TTC549 (cell line): ENCODE data around the gene HSPH1.

Source experiments
- FAIRE-seq: peaks from 2 replicates; lab custom pipeline; 2012; peaks lifted over from hg19 to GRCh38; lab: Jason Lieb, UNC

The HSPH1 gene

DNA sequence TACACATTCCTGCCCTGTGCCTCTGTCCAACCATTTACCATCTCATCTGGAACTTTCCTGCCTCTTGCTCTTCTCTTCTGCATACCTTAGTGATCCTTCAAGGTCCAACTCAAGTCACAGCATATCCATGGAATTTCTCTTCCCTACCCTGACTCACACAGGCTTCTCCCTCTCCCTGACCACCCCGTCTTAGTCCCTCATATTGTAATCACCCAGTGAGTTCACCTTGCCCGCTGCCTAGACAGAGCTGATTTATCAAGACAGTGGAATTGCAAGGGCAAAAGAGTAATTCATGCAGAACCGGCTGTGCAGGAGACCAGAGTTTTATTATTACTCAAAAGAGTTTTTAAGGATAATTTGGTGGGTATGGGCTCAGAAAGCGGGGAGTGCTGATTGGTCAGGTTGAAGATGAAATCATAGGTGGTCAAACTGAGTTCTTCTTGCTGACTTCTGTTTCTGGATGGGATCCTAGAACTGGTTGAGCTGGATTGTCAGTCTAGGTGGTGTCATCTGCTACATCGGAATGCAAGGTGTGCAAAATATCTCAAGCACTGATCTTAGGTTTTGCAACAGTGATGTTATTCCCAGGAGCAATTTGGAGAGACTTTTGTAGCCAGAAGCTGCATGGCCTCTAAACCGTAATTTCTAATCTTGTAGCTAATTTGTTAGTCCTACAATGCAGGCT, 67.2 kb downstream of the HSPH1 start:
- FAIRE-seq, result no peak

DNA sequence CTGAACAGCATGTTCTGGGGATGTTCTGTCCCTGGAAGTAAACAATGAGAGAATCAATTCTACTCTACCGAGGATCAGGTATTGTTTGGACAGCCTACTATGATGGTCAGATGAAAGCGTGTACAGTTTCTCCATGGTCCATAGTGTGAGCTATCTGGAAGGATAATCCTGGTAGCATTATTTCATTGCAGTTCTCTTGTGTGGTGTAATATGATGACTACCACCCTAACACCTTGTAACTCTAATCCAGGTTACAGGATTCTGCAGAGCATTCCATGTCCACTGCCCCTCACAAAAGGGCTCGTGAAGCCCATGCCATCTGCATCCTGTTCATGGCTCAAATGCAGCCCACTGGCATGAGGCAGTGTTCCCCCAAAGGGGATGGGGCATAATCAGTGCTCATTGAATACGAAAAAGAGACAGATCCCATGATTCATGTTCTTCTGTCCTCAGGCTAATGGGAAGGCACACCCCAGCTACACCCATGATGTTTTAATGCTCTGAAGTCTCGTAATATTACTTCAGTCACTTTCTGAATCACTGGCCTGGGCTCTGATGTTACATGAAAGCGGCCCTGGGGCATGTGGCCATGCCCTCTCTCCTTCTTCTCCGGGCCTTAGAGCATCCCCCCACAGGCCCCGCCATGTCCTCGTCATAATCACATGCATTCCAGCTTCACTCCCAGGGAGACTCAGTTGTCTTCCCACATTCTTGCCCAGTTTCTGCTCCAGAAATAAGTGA, 68.4 kb downstream of the HSPH1 start:
- no peak for FAIRE-seq

DNA sequence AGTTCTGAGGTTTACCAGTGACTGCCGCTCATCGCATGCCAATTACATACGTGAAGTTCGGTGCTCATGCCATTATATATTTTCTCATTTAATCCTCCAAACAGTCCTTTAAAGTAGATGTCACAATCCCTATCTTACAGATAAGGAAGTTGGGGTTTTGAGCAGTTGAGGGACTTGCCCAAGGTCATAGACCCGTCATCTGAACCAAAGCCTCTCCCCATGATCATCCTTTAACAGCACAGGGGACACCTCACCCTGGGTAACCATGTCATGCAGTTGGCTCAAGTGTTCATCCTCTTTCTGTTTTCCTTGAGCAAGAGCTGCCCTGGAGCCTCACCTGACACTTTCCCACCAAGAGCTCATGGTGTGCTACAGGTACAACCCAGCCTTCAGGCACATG, 69.1 kb downstream of the HSPH1 start:
- FAIRE-seq, result no peak

DNA sequence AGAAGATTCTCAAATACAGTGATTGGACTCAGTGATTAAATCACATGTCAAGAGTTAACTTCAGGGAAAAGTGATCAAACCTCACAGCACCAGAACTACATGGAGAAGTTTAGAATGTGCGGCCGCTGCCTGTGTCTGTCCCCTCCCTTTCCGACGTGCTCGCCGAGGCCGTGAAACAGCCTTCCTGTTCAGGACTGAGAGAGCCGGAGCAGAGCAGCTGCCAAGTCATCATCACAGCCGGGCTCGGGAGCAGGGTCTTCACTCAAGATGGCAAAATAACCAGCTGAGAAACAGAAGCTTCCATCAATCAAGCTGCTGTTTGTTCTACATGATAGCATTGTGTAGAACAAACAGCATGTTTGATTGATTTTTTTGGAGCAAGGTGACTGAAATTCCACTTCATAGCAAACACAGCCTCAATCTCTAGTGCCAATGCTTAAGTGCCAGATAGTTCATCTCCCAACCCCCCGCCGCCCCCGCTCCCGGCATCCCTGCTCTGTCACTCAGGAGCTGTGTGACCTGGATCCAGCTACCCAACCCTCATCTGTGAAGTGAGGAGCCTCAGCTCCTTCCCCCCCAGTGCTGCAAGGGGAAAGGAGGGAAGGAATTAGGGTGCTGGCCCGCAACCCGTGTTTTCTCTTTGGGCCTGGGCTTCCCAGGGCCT, 70.6 kb downstream of the HSPH1 start:
- no peak for FAIRE-seq

DNA sequence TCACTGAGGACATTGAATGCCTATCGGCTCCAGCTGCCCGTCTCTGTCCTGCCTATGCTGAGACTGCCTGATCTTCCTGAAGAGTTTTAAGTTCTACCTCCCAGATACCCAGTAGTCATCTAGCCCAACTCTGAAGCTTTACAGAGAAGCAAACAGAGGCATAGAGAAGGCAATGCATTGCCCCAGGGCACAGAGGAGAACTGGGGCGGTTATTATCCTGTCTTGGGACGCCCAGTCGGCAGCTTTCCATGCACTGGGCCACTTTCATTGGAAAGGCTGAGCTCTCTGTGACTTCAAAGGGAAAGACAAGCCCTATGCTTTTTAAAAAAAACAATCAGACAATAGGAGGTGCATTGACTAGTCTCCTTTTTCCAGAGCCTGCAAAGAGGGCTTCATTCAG, 71.6 kb downstream of the HSPH1 start:
- no peak for FAIRE-seq

DNA sequence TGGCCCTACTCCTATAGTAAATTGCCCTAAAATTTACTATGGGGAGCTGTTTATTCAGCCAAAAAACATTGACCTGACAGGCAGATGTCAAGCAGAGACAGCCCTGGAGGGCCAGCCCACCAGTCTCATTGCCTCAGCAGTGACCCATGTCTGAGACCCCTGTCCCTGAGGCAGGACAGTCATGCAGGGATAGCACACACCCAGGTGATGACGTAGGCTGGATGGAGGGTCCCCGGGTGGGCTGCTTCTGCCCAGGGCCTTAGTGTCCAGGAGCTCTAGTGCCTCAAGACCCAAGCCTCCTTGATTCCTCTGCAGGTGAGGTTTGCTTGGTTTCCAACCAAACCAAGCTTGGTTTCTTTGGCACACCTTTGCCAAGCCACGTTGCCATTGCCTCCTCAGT, 72.1 kb downstream of the HSPH1 start:
- no peak for FAIRE-seq

DNA sequence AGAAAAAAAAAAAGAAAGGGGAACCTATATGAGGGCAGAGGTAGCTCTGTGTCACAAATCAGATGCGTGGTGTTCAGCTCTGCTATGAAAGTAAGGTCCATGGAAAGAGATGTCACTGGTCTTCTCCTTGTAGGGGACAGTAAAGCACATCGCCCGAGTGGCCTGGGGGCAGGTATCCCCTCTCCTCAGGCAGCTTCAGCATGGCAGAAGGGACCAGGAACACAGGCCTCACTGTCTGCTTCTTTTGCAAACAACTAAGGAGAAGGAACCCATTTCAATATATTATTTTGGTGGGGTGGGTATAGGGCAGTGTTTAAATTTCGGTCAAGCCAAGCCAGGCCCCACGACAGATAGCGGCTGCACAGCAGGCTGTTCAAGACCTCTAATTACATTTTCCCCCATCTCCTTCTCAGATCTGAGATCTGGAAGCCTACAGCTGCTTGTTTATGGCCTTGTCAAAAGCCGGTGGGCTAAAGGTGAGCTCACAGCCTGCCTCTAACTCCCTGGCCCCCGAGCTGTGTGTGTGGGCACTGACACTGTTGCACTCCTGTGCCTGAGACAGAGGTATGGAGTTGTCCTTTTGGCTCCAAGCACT, 72.8 kb downstream of the HSPH1 start:
- FAIRE-seq, result no peak
